NOMO-1 treated with dmso at 0.1 percent for 144 hours (cell line): ENCODE results near the gene GCFC2.

Source experiments
- DNase-seq: peaks from one replicate; lab custom pipeline; 2025; ENCODE audit not compliant: unreplicated experiment; lab: John Stamatoyannopoulos, UW

The GCFC2 gene

GRCh38 chr2:75632091-75632701 is 78.5 kb downstream of the GCFC2 start:
- DNase-seq, result no peak

- no peak for DNase-seq
Observed at GRCh38 chr2:75627902-75628504, 82.7 kb downstream of the GCFC2 start.

- no peak for DNase-seq
Observed at GRCh38 chr2:75622929-75623328, 87.8 kb downstream of the GCFC2 start.

- DNase-seq, result no peak
Observed at GRCh38 chr2:75622500-75622899, 88.2 kb downstream of the GCFC2 start.

- DNase-seq, result no peak
Observed at GRCh38 chr2:75621228-75621627, 89.5 kb downstream of the GCFC2 start.

GRCh38 chr2:75619956-75620740 is 90.6 kb downstream of the GCFC2 start:
- DNase-seq, result no peak

GRCh38 chr2:75616933-75617332 is 93.8 kb downstream of the GCFC2 start:
- no peak for DNase-seq

- no peak for DNase-seq
Observed at GRCh38 chr2:75616406-75616805, 94.3 kb downstream of the GCFC2 start.

- no peak for DNase-seq
Observed at GRCh38 chr2:75614162-75614651, 96.5 kb downstream of the GCFC2 start.

- DNase-seq, result no peak
Observed at GRCh38 chr2:75612862-75613243, 97.9 kb downstream of the GCFC2 start.
